K562 (cell line): Measurements from ENCODE around the gene SMC6. TPM values are rescaled to one million over a fixed set of nuclear protein-coding genes. Genes with fewer than 3 reads are reported as not detected.
A peak's percentile ranks its signal among the peaks of the same experiment; 100 is the strongest.

Source experiments
- ATAC-seq: fragments of 200-7000 bp; cut with Tn5 transposase; 3 replicates; pipeline ENCODE4 v1.9.1; 2020; ENCODE audit warnings: moderate library complexity
- BruUV-seq: library from RNA; stranded (reverse); fragments of 400-500 nt; replicated peaks from 2 replicates; lab custom pipeline; 2021; lab: Mats Ljungman, UMichigan
- CTCF ChIA-PET: fragments of 300-600 bp; formaldehyde crosslinking; extraction: SDS; loops from one replicate; lab custom pipeline; 2021; ENCODE audit warnings: low intra/inter-chr PET ratio; lab: Yijun Ruan, JAX
- POLR2A ChIA-PET: fragments of 300-600, 350-650 bp; sonication (Branson Sonifier 250); formaldehyde crosslinking; extraction: SDS; loops from one replicate; lab custom pipeline; 2021; ENCODE audit warnings: antibody characterized with exemption, inconsistent platforms; lab: Yijun Ruan, JAX
- DNase-seq, 4 experiments: peaks; one replicate each; pipeline versions ENCODE4 v3.0.0 to v3.0.0-alpha.2; 2011 to 2018; ENCODE audit warnings: low spot score in 3 of 4, mixed read lengths in 3 of 4; ENCODE audit errors: extremely low read depth in 1 of 4
- FAIRE-seq: peaks from 2 replicates; lab custom pipeline; 2011; peaks lifted over from hg19 to GRCh38; lab: Jason Lieb, UNC
- H2AFZ ChIP-seq: 2 replicates; pipeline ENCODE4 v1.6.0; 2011; ENCODE audit warnings: low read depth, low read length, control low read depth, inconsistent platforms
- H3K27ac ChIP-seq: fragments of 200-600 bp; 3 replicates; pipeline ENCODE4 v1.8.0; 2011; ENCODE audit warnings: low read depth, mild to moderate bottlenecking, control low read depth, inconsistent platforms, low read length, moderate library complexity, mixed read lengths; ENCODE audit errors: extremely low read depth
- H3K27me3 ChIP-seq, 2 experiments: fragments of 300-600 bp in 1 of 2; 2 replicates in 1 of 2; 3 replicates in 1 of 2; pipeline versions ENCODE4 v1.6.0 to v1.8.0; 2011; ENCODE audit warnings: inconsistent platforms in 2 of 2, low read length in 2 of 2, mild to moderate bottlenecking in 1 of 2, mixed read lengths in 1 of 2, moderate library complexity in 1 of 2; ENCODE audit not compliant: control insufficient read depth in 2 of 2, insufficient read depth in 2 of 2
- H3K36me3 ChIP-seq: fragments of 300-600 bp; 3 replicates; pipeline ENCODE4 v1.8.0; 2011; ENCODE audit warnings: mild to moderate bottlenecking, low read length, inconsistent platforms; ENCODE audit not compliant: control insufficient read depth, insufficient read depth
- H3K4me1 ChIP-seq, 2 experiments: fragments of 200-600 bp in 1 of 2; replicated peaks in 1 of 2; 2 replicates in 1 of 2; 3 replicates in 1 of 2; pipeline versions ENCODE4 v1.5.1 to v1.8.0; 2011; ENCODE audit warnings: inconsistent platforms in 2 of 2, low read length in 2 of 2, mild to moderate bottlenecking in 1 of 2, mixed read lengths in 1 of 2, moderate library complexity in 1 of 2; ENCODE audit not compliant: control insufficient read depth in 2 of 2, insufficient read depth in 2 of 2
- H3K4me2 ChIP-seq: 2 replicates; pipeline ENCODE4 v1.6.1; 2011; ENCODE audit warnings: low read length, control low read depth, inconsistent platforms, mixed read lengths; ENCODE audit not compliant: insufficient read depth
- H3K4me3 ChIP-seq: fragments of 200-600 bp; sonication (generic), shearing (Covaris generic); 2 replicates; pipeline ENCODE4 v1.5.1; 2016; ENCODE audit warnings: control low read depth, inconsistent platforms
- H3K79me2 ChIP-seq: fragments of 200-600 bp; 3 replicates; pipeline ENCODE4 v1.8.0; 2011; ENCODE audit warnings: low read length, inconsistent platforms; ENCODE audit not compliant: control insufficient read depth, insufficient read depth
- H3K9ac ChIP-seq, 2 experiments: 2 replicates each; pipeline versions ENCODE4 v1.6.0 to v1.6.1; 2011; ENCODE audit warnings: low read depth in 2 of 2, low read length in 2 of 2, control low read depth in 1 of 2, inconsistent platforms in 1 of 2, mild to moderate bottlenecking in 1 of 2, mixed read lengths in 1 of 2; ENCODE audit not compliant: insufficient read depth in 1 of 2
- H3K9me1 ChIP-seq: one replicate; pipeline ENCODE4 v1.6.0; 2011; ENCODE audit warnings: inconsistent platforms, mild to moderate bottlenecking, low read length, moderate library complexity; ENCODE audit not compliant: control insufficient read depth, insufficient read depth
- H3K9me3 ChIP-seq: replicated peaks from 2 replicates; pipeline ENCODE4 v1.5.1; 2011; ENCODE audit warnings: low read depth, low read length, inconsistent platforms; ENCODE audit not compliant: control insufficient read depth, insufficient read depth
- H4K20me1 ChIP-seq: replicated peaks from 2 replicates; pipeline ENCODE4 v1.6.1; 2011; ENCODE audit warnings: low read length, inconsistent platforms, mixed read lengths; ENCODE audit not compliant: control insufficient read depth, insufficient read depth
- BRF1 ChIP-seq: IDR thresholded peaks from 3 replicates; pipeline ENCODE4 v1.6.1; 2011; ENCODE audit warnings: borderline replicate concordance, mild to moderate bottlenecking; ENCODE audit not compliant: insufficient read length; ENCODE audit errors: extremely low read depth
- E2F5 ChIP-seq: sonication (generic); formaldehyde crosslinking; IDR thresholded peaks from 2 replicates; pipeline ENCODE4 v1.8.0; 2022; ENCODE audit warnings: mild to moderate bottlenecking, missing genetic modification reagents
- HDAC6 ChIP-seq: IDR thresholded peaks from 2 replicates; pipeline ENCODE4 v1.6.1; 2012; ENCODE audit warnings: low read depth, mild to moderate bottlenecking, control low read depth, inconsistent platforms, low read length, moderate library complexity
- IRF1 ChIP-seq: sonication (generic); formaldehyde crosslinking; IDR thresholded peaks from 2 replicates; pipeline ENCODE4 v1.8.0; 2022; ENCODE audit warnings: missing genetic modification reagents, mild to moderate bottlenecking, borderline replicate concordance
- MAFK ChIP-seq: IDR thresholded peaks from 2 replicates; pipeline ENCODE4 v1.6.1; 2011; ENCODE audit warnings: low read length, improper control_type of control experiment
- MBD2 ChIP-seq: sonication (generic); IDR thresholded peaks from 2 replicates; pipeline ENCODE4 v1.6.1; 2016; ENCODE audit warnings: low read depth, borderline replicate concordance
- MCM7 ChIP-seq, 2 experiments: fragments of 450-650 bp; IDR thresholded peaks; 2 replicates each; pipeline ENCODE4 v1.6.1; 2016 to 2018
- PCBP1 ChIP-seq: fragments of 200-400 bp; formaldehyde crosslinking; IDR thresholded peaks from 2 replicates; pipeline ENCODE4 v1.6.1; 2018; ENCODE audit warnings: mild to moderate bottlenecking, low read depth, low read length; ENCODE audit not compliant: poor library complexity, severe bottlenecking
- SREBF2 ChIP-seq: sonication (generic); formaldehyde crosslinking; IDR thresholded peaks from 2 replicates; pipeline ENCODE4 v1.4.0; 2020; ENCODE audit warnings: mild to moderate bottlenecking, missing genetic modification reagents
- SRSF7 ChIP-seq: fragments of 200-400 bp; formaldehyde crosslinking; optimal IDR thresholded peaks from 2 replicates; pipeline ENCODE3; 2017; ENCODE audit warnings: mild to moderate bottlenecking, low read depth, low read length
- TEAD4 ChIP-seq, 2 experiments: sonication (generic) in 1 of 2; formaldehyde crosslinking in 1 of 2; IDR thresholded peaks; 2 replicates each; pipeline versions ENCODE4 v1.6.1 to v1.8.0; 2012 to 2022; ENCODE audit warnings: borderline replicate concordance in 1 of 2, inconsistent platforms in 1 of 2, low read length in 1 of 2, mild to moderate bottlenecking in 1 of 2, missing genetic modification reagents in 1 of 2
- USF2 ChIP-seq: sonication (generic); formaldehyde crosslinking; IDR thresholded peaks from 2 replicates; pipeline ENCODE4 v1.5.0; 2020; ENCODE audit warnings: missing genetic modification reagents
- ZBTB33 ChIP-seq: sonication (generic); formaldehyde crosslinking; IDR thresholded peaks from 2 replicates; pipeline ENCODE4 v1.8.1; 2023; ENCODE audit warnings: mild to moderate bottlenecking, missing genetic modification reagents
- ZNF644 ChIP-seq: fragments of 200-800 bp; sonication (Bioruptor generic); IDR thresholded peaks from 2 replicates; pipeline ENCODE4 v1.6.1; 2016; ENCODE audit warnings: low read depth, missing genetic modification characterization, missing compliant biosample characterization
- ZNF778 ChIP-seq: fragments of 450-650 bp; formaldehyde crosslinking; IDR thresholded peaks from 2 replicates; pipeline ENCODE4 v1.4.0; 2020; ENCODE audit warnings: mild to moderate bottlenecking, moderate library complexity
- ZSCAN32 ChIP-seq: fragments of 450-650 bp; formaldehyde crosslinking; IDR thresholded peaks from 2 replicates; pipeline ENCODE4 v1.4.0; 2020; ENCODE audit warnings: mild to moderate bottlenecking, moderate library complexity
- WGBS: fragments of 100-300 bp; shearing (Covaris generic); methylation state at CpG from one replicate; pipeline ENCODE4 v1.1.6; 2016; ENCODE audit warnings: low coverage, mixed read lengths; ENCODE audit not compliant: insufficient coverage; ENCODE audit errors: missing lambda C conversion rate; 5-methylcytosine and 5-hydroxymethylcytosine counted together
- in situ Hi-C: fragments of 300-500 bp; cut with MboI; formaldehyde crosslinking; loops from 4 replicates; pipeline ENCODE4 v1.15.0; 2018; ENCODE audit warnings: inconsistent platforms, mixed read lengths
- intact Hi-C: fragments of 100-400 bp; cut with micrococcal nuclease; formaldehyde crosslinking; loops from 2 replicates; pipeline ENCODE4 v1.14.2; 2022
- polyA plus RNA-seq, 8 experiments: library from polyadenylated mRNA; depleted of rRNA in 4 of 8; stranded (reverse) in 5 of 8; unstranded in 3 of 8; fragments of >200 nt; fragmentation: Nextera tagmentation in 2 of 8; fragmentation: Illumina TruSeq in 1 of 8; extraction: Ambion mirVana in 2 of 8; extraction: Trizol in 1 of 8; gene quantifications; 2 replicates each; pipeline versions ENCODE4 v1.2.1 to v1.2.3, GENCODE V29; 2011 to 2014; ENCODE audit warnings: inconsistent platforms in 1 of 8, missing spikeins in 1 of 8
- total RNA-seq, 7 experiments: library from RNA; depleted of rRNA in 6 of 7; stranded (reverse); fragments of >200 nt in 6 of 7; fragmentation: Illumina TruSeq in 2 of 7; extraction: Trizol in 2 of 7; gene quantifications; 2 replicates each; pipeline versions ENCODE4 v1.2.1 to v1.2.3, GENCODE V29; 2011 to 2021; ENCODE audit warnings: low replicate concordance in 1 of 7

Gene SMC6
- total and polyA plus RNA-seq, 9 of the 15 experiments (the other 6 are each of a cell fraction or from before 2014, with no cell fraction given) = 14.2 to 75.9 (median 47.7) TPM

GRCh38 chr2:17763641-17764333 is 10.2 kb upstream of the SMC6 start:
- DNase-seq (no peak), FAIRE-seq (peak; percentile 55), ATAC-seq (no peak)
- Histone ChIP-seq H3K9me1 (no peaks in the 10 kb centered on the region), H3K4me1 (no peaks in the 10 kb centered on the region; a peak in 1 of 5 replicates), H3K36me3 (peaks cover 74% of the 10 kb centered on the region), H3K9me3 (no peaks in the 10 kb centered on the region), H3K27ac (no peak overlapping the region), H3K79me2 (peaks cover 19% of the 10 kb centered on the region), H3K4me2 (no peak overlapping the region), H4K20me1 (no peaks in the 10 kb centered on the region), H3K4me3 (no peak overlapping the region), H2AFZ (no peak overlapping the region), H3K27me3 (no peaks in the 10 kb centered on the region), H3K9ac (no peak overlapping the region)
- WGBS = 97% methylated on average over 9 of the region's 10 CpGs
- ChIA-PET CTCF (no interaction called here), POLR2A (no interaction called here)
- intact Hi-C loops (no loop called here), in situ Hi-C loops (no loop called here)
- no TSS peak for BruUV-seq
- TF ChIP-seq E2F5 (no peak), ZSCAN32 (CRISPR knock-in tag) (no peak), PCBP1 (no peak), SREBF2 (CRISPR knock-in tag) (no peak), ZNF778 (no peak), USF2 (CRISPR knock-in tag) (no peak), ZBTB33 (CRISPR knock-in tag) (no peak), ZNF644 (tag) (no peak), MBD2 (no peak), MCM7 (IDR thresholded peaks at IDR 0.05) (no peak), TEAD4 (IDR thresholded peaks at IDR 0.05; ENCODE audit: low read length) (no peak), TEAD4 (CRISPR knock-in tag; IDR thresholded peaks at IDR 0.05; ENCODE audit: borderline replicate concordance) (no peak), HDAC6 (no peak), SRSF7 (no peak), MAFK (no peak), BRF1 (no peak), IRF1 (CRISPR knock-in tag) (no peak)
